ENCODE data around the gene RPS6KB2. TPM values are rescaled to one million over a fixed set of nuclear protein-coding genes. Genes with fewer than 3 reads are reported as not detected.
"Not testable (repeated sequence)": the region's sequence is repeated elsewhere in the genome, so short reads cannot be mapped to it uniquely, and the experiment has no call there.

RPS6KB2 gene
- total and polyA plus RNA-seq, 10 of the 15 experiments (the other 5 are each of a cell fraction or from before 2014, with no cell fraction given) = 0.39 to 101 (median 58.4) TPM

DNA sequence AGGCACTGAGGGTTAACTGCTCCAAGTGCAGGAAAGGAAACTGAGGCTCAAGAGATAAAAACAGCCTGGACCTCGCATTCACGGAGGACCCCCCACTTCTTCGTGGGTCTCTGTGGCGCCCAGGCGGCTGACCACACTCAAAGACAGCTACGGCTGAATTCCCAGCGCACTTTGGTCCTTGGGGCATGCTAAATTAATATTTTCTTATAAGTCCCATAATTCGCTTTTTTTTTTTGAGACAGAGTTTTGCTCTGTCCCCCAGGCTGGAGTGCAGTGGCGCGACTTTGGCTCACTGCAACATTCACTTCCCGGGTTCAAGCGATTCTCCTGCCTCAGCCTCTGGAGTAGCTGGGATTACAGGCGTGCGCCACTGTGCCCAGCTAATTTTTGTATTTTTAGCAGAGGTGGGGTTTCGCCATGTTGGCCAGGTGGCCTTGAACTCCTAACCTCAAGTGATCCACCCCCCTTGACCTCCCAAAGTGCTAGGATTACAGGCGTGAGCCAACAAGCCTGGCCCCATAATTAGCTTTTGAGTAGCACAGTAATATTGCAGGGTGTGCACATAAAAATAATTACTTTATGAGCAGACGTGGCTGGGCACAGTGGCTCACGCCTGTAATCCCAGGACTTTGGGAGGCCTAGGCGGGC, 26.0 kb upstream of the RPS6KB2 start (continued):
- TF ChIP-seq MTA2 (IDR thresholded peaks at IDR 0.05; ENCODE audit: low read depth) = 0 out of 2 replicates have a peak, but pooled peaks have one; percentile 44

- POLR2A ChIA-PET = interaction anchor here (0.6 to 7.3 kb wide), 17 partner anchors 9 to 163 kb away, joined by 3 to 112 read pairs (median 28); partner anchors contain the start of genes AIP, POLD4, PTPRCAP and RAD9A
- RAD21 ChIA-PET (ENCODE audit: unreplicated experiment) = interaction anchor here (1.0 to 6.4 kb wide), 15 partner anchors 15 to 182 kb away, joined by 3 to 112 read pairs (median 4); partner anchors contain the start of genes AIP, CDK2AP2, CORO1B and GSTP1
- peak overlapping the region; percentile 91; the same call in 1 of the 2 replicates for H3K9ac ChIP-seq (ENCODE audit: control insufficient read depth, insufficient read depth, low read length)
- H3K4me1 ChIP-seq (ENCODE audit: control insufficient read depth, insufficient read depth, low read length) = peaks cover 58% of the 10 kb centered on the region
- H3K36me3 ChIP-seq (ENCODE audit: control insufficient read depth in 2 of 2, insufficient read depth in 2 of 2, low read length in 1 of 2) = peaks cover 14 to 19% of the 10 kb centered on the region in 2 experiments
- H3K27me3 ChIP-seq (replicated peaks in 1 of 2; ENCODE audit: control insufficient read depth in 2 of 2, insufficient read depth in 2 of 2, low read length in 1 of 2); DNase-seq (ENCODE audit: low read depth, low spot score); FAIRE-seq; BruUV-seq (replicated peaks); H2AFZ ChIP-seq (ENCODE audit: control insufficient read depth, low read depth, low read length); H4K20me1 ChIP-seq (ENCODE audit: control insufficient read depth, insufficient read depth); ATAC-seq; H3K9me3 ChIP-seq (replicated peaks; ENCODE audit: control insufficient read depth, insufficient read depth, low read length); in situ Hi-C loops (cut with MboI): not testable (repeated sequence)
- H3K4me3 ChIP-seq = peak overlapping the region; percentile 82
- peak overlapping the region; percentile 69 for H3K4me2 ChIP-seq (ENCODE audit: control insufficient read depth, insufficient read depth)
- intact Hi-C loops (cut with micrococcal nuclease; ENCODE audit: unreplicated experiment) = loop anchor here (1.0 to 5.0 kb wide), 3 partner anchors 34 to 80 kb away; partner anchors contain the start of genes AIP and PTPRCAP
- SMC1A ChIA-PET (ENCODE audit: uncharacterized antibody, unreplicated experiment) = interaction anchor here (1.1 to 5.7 kb wide), 8 partner anchors 10 to 83 kb away, joined by 4 to 46 read pairs (median 6); partner anchors contain the start of genes POLD4, PTPRCAP, RPS6KB2 and TMEM134
- peak overlapping the region; percentile 99 for H3K27ac ChIP-seq (ENCODE audit: control insufficient read depth, insufficient read depth)
- WGBS (ENCODE audit: insufficient coverage, insufficient replicate concordance, low lambda C conversion rate, missing lambda C conversion rate) = 79% methylated on average over 9 of the region's 9 CpGs
- CTCF ChIA-PET = interaction anchor here (1.0 to 5.0 kb wide), 15 partner anchors 11 to 179 kb away, joined by 3 to 53 read pairs (median 7); partner anchors contain the start of genes AIP, PITPNM1, PTPRCAP and RAD9A
- H3K79me2 ChIP-seq (ENCODE audit: control insufficient read depth, insufficient read depth, low read length) = peaks cover 57% of the 10 kb centered on the region
These were observed 25.2 kb upstream of the RPS6KB2 start for GRCh38 chr11:67403085-67403484.
